ENCODE measurements around the gene PTPRG.

Gene PTPRG

GRCh38 chr3:62281726-62282125, 720.4 kb downstream of the PTPRG start:
- DNase-seq (ENCODE audit: low spot score): no peak

GRCh38 chr3:62284442-62284841, 723.1 kb downstream of the PTPRG start:
- no peak for DNase-seq (ENCODE audit: low spot score)

DNA sequence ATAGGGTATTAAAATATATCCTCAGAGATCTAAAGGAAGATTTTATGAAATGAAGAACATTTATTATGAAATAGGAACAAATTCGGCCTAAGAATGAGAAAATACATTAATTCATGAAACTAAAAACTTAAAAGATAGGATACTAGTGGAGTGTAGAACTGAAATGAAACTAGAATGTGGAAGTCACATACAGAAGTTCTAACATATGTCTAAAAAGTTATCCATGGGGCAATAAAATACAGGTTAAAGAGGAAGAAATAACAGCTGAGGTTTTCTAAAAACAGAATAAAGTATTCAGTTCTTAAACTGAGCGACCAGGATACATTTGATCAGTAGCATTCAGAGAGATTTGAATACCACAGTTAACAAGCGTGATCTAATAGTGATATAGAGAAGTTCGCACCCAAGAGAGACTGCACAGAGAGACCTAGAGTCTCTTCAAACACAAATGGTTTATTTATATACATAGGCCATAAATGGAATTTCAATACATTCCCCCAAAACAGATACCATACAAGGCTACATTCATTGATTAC, 726.1 kb downstream of the PTPRG start:
- no peak for DNase-seq (ENCODE audit: low spot score)

- no peak for DNase-seq (ENCODE audit: low spot score)
Measured at GRCh38 chr3:62289922-62290321, 728.6 kb downstream of the PTPRG start.

DNA sequence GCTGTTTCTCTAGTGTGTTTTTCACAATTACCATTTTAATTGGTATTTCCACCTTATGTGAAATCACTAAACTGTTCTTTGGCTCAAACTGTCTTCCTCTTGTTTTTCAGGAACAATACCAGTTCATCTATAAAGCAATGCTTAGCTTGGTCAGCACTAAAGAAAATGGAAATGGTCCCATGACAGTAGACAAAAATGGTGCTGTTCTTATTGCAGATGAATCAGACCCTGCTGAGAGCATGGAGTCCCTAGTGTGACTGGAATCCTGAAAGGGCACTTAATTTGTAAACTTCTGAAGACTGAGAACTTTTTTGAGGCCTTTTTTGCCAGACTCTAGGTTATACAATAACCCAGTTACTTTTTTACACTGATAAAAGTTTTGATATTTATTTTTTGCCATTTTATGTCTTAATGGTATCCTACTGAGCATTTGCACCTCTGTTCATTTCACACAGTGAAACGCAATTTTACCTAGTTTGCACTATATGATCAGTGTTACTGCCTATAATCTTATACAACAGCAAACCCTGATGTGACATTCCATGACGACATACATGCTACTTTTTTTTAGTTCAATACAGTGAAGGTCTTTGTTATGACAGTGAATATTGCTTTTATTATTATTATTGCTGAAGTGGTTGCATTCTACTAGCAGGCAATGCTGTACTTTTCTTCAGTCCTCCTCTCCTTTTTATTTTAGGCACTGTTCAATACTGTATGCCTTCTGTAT, 731.8 kb downstream of the PTPRG start:
- no peak for DNase-seq (ENCODE audit: low spot score)

DNA sequence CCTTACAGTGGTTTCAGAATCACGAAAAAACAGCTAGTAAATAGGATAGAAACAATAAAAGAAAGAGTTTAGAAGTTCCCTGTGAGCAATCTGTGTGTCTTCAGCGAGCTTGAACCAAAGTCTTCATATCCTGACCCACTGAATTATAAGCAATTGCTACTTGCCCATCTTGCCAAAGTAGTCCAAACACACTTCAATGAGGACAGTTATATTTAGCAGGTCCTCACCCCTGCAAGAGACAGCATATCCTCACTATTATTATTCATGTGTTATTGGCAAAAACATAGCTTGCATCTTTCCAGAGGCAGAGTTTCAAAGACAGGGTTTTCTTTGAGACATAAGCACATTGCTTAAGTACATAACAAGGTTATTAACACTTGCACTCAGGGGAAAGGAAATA, 734.2 kb downstream of the PTPRG start:
- no peak for DNase-seq (ENCODE audit: low spot score)

GRCh38 chr3:62300617-62301016, 739.2 kb downstream of the PTPRG start:
- DNase-seq (ENCODE audit: low spot score): no peak

- DNase-seq (ENCODE audit: low spot score): no peak
Measured at GRCh38 chr3:62312201-62312600, 750.8 kb downstream of the PTPRG start.

DNA sequence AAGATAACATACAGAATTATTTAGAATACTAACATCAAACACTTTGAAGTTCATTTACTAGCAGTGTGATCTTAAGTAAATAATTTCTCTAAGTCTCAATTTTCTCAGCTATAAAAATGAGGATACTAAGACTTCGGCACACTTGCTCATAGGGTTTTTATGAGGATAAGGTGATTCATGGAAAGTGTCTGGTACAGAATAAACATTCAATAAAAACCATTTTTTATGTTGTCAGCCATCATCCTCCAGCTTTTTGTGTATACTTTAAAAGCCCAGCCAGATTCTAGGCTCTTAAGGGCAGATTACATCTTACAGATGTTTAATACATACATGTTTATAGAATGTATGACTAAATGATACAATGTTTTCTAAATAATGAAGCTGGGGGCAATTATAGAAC, 755.2 kb downstream of the PTPRG start:
- no peak for DNase-seq (ENCODE audit: low spot score)

DNA sequence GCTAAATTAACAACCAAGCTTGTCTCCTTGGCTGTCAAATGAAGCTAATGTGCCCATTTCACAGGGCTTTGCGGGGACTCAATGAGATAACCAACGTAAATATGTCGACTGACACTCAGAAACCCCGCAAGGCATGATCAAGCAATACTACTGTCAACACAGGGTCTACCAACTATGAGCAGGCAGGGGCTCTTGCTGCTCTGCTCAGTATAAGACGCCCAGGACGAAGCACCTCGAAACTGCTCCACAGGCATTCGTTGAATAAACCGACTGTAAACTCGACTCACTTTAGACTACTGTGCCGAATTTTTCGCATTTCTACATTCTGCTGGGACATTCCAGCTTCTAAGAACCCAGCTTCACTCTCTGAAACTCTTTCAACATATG, 757.0 kb downstream of the PTPRG start:
- no peak for DNase-seq (ENCODE audit: low spot score)

GRCh38 chr3:62318752-62319569, 757.6 kb downstream of the PTPRG start:
- DNase-seq (ENCODE audit: low spot score): no peak

- no peak for DNase-seq (ENCODE audit: low spot score)
Measured at GRCh38 chr3:62319570-62320243, 758.3 kb downstream of the PTPRG start.

- DNase-seq (ENCODE audit: low spot score): no peak
Measured at GRCh38 chr3:62323241-62323640, 761.9 kb downstream of the PTPRG start.

DNA sequence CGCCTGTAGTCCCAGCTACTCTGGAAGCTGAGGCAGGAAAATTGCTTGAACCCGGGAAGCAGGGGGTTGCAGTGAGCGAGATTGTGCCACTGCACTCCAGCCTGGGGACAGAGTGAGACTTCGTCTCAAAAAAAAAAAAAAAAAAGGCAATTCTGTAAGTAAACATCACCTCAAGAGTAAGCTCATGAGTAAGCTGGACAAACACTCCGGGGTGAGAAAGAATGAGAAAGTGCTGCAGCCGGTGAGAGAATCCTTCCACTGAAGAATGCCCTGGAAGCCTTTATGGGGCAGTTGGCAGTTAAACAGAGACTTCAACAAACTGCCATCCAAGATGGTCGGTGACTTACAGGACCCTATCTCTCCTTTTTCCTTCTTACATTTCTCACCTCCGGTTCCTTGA, 764.5 kb downstream of the PTPRG start:
- DNase-seq (ENCODE audit: low spot score): no peak

DNA sequence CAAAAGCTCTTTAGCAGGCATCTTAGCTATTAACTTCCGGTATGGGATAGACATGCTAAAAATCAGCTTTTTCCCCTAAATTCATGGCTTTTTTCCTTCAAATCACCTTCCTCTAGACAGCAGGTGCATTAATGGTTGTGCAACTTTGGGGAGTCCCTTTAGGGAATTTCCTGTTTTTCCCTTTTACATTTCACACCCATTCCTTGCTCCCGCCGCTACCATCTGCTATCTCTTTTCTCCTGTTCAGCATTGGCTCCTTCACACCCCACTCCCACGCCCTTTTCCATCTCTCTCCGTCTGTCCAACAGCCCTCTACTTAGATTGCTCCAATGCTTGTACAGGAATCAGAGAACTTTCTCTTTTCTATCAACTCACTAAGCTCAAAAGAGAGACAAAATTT, 768.6 kb downstream of the PTPRG start:
- no peak for DNase-seq (ENCODE audit: low spot score)

DNA sequence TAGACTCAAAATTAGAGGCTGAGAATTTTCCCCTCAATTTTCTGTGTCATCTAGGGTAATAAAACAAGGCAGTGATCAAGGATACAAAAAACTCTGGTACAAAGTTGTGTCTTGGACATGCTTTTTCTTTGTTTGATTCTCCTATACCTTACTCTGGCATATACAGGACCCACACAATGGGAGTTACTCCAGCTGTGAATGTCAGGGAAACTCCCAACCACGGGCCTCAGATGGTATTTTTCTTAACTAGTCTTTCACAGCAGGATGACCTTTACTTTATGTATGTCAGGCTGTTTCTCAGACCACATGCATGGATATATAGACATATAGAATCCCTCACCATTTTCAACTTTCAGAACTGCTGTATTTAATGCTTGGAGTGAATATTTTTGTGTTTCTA, 770.6 kb downstream of the PTPRG start:
- DNase-seq (ENCODE audit: low spot score): no peak

DNA sequence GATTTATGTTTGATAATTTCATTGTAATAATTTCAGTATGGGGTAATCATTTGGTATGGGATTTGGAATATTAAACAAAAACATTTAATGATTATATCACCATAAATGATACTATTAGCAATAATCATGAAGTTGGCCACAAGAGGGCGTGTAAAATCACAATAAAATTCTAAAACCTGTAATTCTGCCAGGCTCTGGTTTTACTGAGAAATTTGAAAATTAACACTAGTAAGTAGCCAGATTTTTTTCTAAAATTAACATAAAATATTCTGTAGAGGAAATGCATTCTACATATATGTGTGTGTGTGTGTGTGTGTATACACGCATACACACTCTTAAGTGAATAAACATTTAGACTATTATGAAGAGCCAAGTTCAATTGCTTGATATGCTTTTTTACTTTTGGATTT, 771.5 kb downstream of the PTPRG start:
- DNase-seq (ENCODE audit: low spot score): peak; percentile 26

- DNase-seq (ENCODE audit: low spot score): no peak
Measured at GRCh38 chr3:62335196-62335595, 773.8 kb downstream of the PTPRG start.

DNA sequence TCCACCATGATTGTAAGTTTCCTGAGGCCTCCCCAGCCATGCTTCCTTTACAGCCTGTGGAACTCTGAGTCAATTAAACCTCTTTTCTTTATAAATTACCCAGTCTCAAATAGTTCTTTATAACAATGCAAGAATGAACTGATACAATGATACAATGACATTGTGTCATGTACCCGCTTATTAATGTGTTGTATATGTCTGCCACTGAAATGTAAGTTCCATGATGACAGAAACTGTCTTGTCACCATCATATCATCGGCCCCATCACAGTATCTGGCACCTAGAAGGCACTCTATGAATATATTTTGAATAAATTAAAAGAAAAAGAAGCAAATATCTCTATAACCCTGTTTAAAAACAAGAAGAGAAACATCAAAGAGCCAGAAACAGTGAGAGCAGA, 782.4 kb downstream of the PTPRG start:
- DNase-seq (ENCODE audit: low spot score): no peak

All from RKO (cell line).